Measurements from ENCODE around the gene ONECUT2.

DNA sequence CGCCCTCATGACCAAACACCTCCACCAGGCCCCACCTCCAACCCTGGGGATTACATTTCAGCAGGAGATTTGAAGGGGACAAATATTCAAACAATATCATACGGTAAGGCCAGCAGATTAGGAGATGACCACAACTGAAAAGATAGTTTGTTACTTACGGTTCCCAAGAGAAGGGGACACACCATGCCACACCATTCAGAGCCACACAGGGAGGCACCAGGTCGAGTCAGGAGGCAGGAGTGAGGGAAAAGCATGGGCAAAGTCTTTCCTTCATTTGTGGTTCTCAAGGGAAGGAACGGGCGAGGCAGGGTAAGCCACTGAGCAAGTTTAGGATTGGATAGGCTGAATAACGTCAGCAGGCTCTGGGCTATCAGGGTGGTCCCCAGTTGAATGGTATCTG lies 94.0 kb downstream of the ONECUT2 start:
- no peak for TF ChIP-seq RARB (CRISPR knock-in tag; IDR thresholded peaks at IDR 0.05)
- TF ChIP-seq, protein P1, sequence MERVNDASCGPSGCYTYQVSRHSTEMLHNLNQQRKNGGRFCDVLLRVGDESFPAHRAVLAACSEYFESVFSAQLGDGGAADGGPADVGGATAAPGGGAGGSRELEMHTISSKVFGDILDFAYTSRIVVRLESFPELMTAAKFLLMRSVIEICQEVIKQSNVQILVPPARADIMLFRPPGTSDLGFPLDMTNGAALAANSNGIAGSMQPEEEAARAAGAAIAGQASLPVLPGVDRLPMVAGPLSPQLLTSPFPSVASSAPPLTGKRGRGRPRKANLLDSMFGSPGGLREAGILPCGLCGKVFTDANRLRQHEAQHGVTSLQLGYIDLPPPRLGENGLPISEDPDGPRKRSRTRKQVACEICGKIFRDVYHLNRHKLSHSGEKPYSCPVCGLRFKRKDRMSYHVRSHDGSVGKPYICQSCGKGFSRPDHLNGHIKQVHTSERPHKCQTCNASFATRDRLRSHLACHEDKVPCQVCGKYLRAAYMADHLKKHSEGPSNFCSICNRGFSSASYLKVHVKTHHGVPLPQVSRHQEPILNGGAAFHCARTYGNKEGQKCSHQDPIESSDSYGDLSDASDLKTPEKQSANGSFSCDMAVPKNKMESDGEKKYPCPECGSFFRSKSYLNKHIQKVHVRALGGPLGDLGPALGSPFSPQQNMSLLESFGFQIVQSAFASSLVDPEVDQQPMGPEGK (CRISPR knock-in tag; IDR thresholded peaks at IDR 0.05; ENCODE audit: borderline replicate concordance): no peak
